ENCODE measurements around the gene LIMS2.

Gene LIMS2

DNA sequence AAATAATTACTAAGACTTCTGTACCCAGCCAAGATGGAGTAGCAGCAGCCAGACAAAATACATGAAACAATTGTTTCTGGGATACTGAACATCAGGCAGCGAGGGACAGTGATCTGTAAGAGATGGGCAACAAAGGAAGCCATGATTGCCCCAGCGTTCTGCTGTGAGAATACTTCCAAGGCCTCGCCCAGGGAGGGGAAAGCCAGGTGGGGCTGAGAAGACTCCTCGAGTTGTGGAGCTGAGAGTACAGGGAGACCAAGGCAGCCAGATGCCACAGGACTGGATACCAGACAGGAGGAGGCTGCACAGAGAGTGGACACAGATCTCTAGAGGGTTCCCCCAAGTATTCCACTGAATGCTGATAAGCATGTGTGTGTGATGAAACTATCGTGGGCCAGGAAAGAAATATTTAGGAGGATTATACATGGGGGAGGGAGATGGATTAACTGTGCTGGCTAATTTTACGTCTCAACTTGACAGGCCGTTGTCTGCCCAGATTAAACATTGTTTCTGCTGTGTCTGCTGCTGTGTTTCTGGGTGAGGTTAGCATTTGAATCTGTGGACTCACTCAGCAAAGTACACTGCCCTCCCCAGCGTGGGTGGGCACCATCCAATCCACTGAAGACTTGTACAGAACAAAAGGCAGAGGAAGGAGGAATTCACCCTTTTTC, 10.2 kb upstream of the LIMS2 start:
- Histone ChIP-seq H3K9me3 (ENCODE audit: insufficient read depth, low read length) (0 out of 2 replicates have a peak, but pooled peaks cover 3% of the 10 kb centered on the region), H2AFZ (ENCODE audit: low read depth, low read length) (no peak overlapping the region), H3K4me2 (ENCODE audit: low read length) (no peak overlapping the region), H3K4me1 (ENCODE audit: low read length) (no peaks in the 10 kb centered on the region), H3K79me2 (ENCODE audit: low read length) (no peaks in the 10 kb centered on the region), H3K36me3 (replicated peaks; ENCODE audit: low read depth, low read length) (peaks cover 3% of the 10 kb centered on the region), H3K4me3 (ENCODE audit: low read length) (no peak overlapping the region), H3K27me3 (ENCODE audit: low read depth, low read length) (no peaks in the 10 kb centered on the region), H4K20me1 (ENCODE audit: insufficient read depth, low read length) (no peaks in the 10 kb centered on the region), H3K9ac (ENCODE audit: low read length) (no peak overlapping the region), H3K27ac (ENCODE audit: low read length) (no peak overlapping the region)
- TF ChIP-seq EZH2phosphoT487 (IDR thresholded peaks at IDR 0.05; ENCODE audit: low read depth): no peak
- TF ChIP-seq, protein P1, sequence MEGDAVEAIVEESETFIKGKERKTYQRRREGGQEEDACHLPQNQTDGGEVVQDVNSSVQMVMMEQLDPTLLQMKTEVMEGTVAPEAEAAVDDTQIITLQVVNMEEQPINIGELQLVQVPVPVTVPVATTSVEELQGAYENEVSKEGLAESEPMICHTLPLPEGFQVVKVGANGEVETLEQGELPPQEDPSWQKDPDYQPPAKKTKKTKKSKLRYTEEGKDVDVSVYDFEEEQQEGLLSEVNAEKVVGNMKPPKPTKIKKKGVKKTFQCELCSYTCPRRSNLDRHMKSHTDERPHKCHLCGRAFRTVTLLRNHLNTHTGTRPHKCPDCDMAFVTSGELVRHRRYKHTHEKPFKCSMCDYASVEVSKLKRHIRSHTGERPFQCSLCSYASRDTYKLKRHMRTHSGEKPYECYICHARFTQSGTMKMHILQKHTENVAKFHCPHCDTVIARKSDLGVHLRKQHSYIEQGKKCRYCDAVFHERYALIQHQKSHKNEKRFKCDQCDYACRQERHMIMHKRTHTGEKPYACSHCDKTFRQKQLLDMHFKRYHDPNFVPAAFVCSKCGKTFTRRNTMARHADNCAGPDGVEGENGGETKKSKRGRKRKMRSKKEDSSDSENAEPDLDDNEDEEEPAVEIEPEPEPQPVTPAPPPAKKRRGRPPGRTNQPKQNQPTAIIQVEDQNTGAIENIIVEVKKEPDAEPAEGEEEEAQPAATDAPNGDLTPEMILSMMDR (IDR thresholded peaks at IDR 0.05; ENCODE audit: low read depth, low read length): no peak

DNA sequence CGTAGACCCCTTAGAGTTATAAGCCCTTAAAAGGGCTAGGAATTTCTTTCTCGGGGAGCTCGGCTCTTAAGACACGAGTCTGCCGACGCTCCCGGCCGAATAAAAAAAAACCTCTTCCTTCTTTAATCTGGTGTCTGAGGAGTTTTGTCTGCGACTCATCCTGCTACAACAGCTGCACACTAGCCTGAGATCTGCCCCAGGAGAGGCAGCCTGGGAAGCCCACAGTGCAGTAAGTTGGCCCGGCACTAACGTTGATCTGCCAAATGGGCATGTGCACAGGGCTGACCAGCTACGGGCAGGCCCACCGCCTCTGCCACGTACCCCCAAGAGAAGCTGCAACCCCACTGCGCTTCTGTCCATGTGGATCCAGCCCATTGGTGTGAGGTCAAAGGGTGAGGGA, 8.4 kb upstream of the LIMS2 start:
- Histone ChIP-seq H3K4me2 (ENCODE audit: low read length) (no peak overlapping the region), H3K4me1 (ENCODE audit: low read length) (no peaks in the 10 kb centered on the region), H3K27ac (ENCODE audit: low read length) (no peak overlapping the region), H3K79me2 (ENCODE audit: low read length) (no peaks in the 10 kb centered on the region), H3K36me3 (replicated peaks; ENCODE audit: low read depth, low read length) (peaks cover 3% of the 10 kb centered on the region), H2AFZ (ENCODE audit: low read depth, low read length) (no peak overlapping the region), H3K9me3 (ENCODE audit: insufficient read depth, low read length) (0 out of 2 replicates have a peak, but pooled peaks cover 3% of the 10 kb centered on the region), H4K20me1 (ENCODE audit: insufficient read depth, low read length) (no peaks in the 10 kb centered on the region), H3K4me3 (ENCODE audit: low read length) (no peak overlapping the region), H3K27me3 (ENCODE audit: low read depth, low read length) (no peaks in the 10 kb centered on the region), H3K9ac (ENCODE audit: low read length) (no peak overlapping the region)
- TF ChIP-seq, protein P1 (IDR thresholded peaks at IDR 0.05; ENCODE audit: low read depth, low read length): no peak
- no peak for TF ChIP-seq EZH2phosphoT487 (IDR thresholded peaks at IDR 0.05; ENCODE audit: low read depth)

DNA sequence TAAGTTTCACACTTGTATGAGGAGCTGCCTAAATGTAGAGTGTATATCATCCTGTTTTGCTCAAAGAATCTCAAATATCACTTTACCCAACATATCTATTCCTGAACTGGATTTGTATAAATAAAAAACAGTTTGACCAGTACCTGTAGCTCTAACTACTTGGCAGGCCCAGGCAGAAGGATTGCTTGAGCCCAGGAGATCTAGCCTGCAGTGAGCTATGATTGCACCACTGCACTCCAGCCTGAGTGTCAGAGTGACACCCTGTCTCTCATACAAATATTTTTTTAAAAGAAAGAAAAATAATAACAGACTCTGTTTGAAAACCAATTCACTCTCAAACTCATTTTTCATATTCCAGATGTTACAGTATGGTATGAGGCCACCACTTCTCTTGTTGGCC, 7.7 kb upstream of the LIMS2 start:
- H3K36me3 ChIP-seq (replicated peaks; ENCODE audit: low read depth, low read length): peaks cover 2% of the 10 kb centered on the region
- TF ChIP-seq, protein P1 (IDR thresholded peaks at IDR 0.05; ENCODE audit: low read depth, low read length): no peak
- no peak for TF ChIP-seq EZH2phosphoT487 (IDR thresholded peaks at IDR 0.05; ENCODE audit: low read depth)
- H3K9me3 ChIP-seq (ENCODE audit: insufficient read depth, low read length): no peaks in the 10 kb centered on the region
- no peaks in the 10 kb centered on the region for H3K79me2 ChIP-seq (ENCODE audit: low read length)
- no peaks in the 10 kb centered on the region for H4K20me1 ChIP-seq (ENCODE audit: insufficient read depth, low read length)
- no peaks in the 10 kb centered on the region for H3K27me3 ChIP-seq (ENCODE audit: low read depth, low read length)
- H3K4me3 ChIP-seq (ENCODE audit: low read length): no peak overlapping the region
- no peak overlapping the region for H3K4me2 ChIP-seq (ENCODE audit: low read length)
- no peak overlapping the region for H2AFZ ChIP-seq (ENCODE audit: low read depth, low read length)
- H3K27ac ChIP-seq (ENCODE audit: low read length): no peak overlapping the region
- no peak overlapping the region for H3K9ac ChIP-seq (ENCODE audit: low read length)
- H3K4me1 ChIP-seq (ENCODE audit: low read length): no peaks in the 10 kb centered on the region

DNA sequence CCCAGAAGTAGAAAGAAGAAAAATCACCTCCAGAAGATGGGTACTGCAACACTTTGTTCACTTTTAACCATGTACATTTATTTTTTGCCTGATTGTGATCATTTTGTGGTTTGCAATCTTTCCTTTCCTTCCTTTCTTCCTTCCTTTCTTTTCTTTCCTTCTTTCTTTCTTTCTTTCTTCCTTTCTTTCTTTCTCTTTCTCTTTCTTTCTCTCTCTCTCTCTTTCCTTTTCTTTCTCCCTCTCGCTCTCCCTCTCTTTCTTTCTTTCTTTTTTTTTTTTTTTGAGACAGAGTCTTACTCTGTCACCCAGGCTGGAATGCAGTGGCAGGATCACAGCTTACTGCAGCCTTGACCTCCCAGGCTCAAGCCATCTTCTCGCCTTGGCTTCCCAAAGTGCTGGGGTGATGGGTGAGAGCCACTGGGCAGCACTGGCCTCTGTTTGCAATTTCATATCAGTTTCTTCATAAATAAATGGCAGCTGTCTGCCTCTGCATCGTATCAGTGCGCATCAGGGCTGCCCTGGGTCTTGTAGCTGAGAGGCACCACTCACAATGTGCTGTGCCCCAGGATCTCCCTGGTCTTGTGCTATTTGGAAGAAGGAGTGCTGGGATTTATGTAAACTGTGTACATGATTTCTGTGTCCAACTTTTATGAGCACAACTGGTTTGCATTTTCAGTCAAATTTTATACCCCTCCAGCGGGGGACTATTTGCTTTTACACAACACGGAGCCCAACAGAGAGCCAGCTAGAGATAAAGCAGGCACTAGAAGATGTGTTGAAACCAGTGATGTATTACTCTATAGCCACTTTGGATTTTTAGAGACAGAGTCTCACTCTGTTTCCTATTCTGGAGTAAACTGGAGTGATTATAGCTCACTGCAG, 6.9 kb upstream of the LIMS2 start:
- no peak for TF ChIP-seq EZH2phosphoT487 (IDR thresholded peaks at IDR 0.05; ENCODE audit: low read depth)
- TF ChIP-seq, protein P1 (IDR thresholded peaks at IDR 0.05; ENCODE audit: low read depth, low read length): no peak
- no peaks in the 10 kb centered on the region for H3K4me1 ChIP-seq (ENCODE audit: low read length)
- H3K27me3 ChIP-seq (ENCODE audit: low read depth, low read length): no peaks in the 10 kb centered on the region
- no peak overlapping the region for H3K4me2 ChIP-seq (ENCODE audit: low read length)
- H3K79me2 ChIP-seq (ENCODE audit: low read length): no peaks in the 10 kb centered on the region
- H3K4me3 ChIP-seq (ENCODE audit: low read length): no peak overlapping the region
- no peaks in the 10 kb centered on the region for H4K20me1 ChIP-seq (ENCODE audit: insufficient read depth, low read length)
- H3K27ac ChIP-seq (ENCODE audit: low read length): no peak overlapping the region
- no peak overlapping the region for H2AFZ ChIP-seq (ENCODE audit: low read depth, low read length)
- no peak overlapping the region for H3K9ac ChIP-seq (ENCODE audit: low read length)
- H3K36me3 ChIP-seq (replicated peaks; ENCODE audit: low read depth, low read length): no peaks in the 10 kb centered on the region
- no peaks in the 10 kb centered on the region for H3K9me3 ChIP-seq (ENCODE audit: insufficient read depth, low read length)

Measured in OCI-LY3 (cell line).